GM21723 (cell line): Measurements from ENCODE around the gene RNF103.
A peak's percentile ranks its signal among the peaks of the same experiment; 100 is the strongest.

Experiments used
- ATAC-seq: cut with Tn5 transposase; IDR thresholded peaks from one replicate; pipeline ENCODE4 v1.9.1; 2021; ENCODE audit warnings: mild to moderate bottlenecking, moderate library complexity; ENCODE audit not compliant: unreplicated experiment

The RNF103 gene

DNA sequence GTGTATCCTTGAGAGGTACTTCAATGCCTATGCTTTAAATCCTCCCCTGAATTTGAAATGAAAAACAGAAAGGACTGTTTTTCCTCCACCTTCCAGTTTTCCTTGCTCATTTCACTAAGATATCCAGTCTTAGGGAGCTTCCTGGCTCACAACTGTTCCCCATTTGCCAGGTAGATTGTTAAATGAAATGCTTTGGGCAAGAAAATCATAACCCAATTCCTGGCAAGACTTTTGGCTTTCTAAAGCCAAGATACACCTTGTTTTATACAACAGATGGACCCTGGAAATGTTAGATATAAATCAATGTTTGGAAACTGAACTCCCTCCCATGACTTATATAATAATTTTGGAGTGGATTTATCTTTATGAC lies 56.9 kb downstream of the RNF103 start:
- ATAC-seq, result no peak

GRCh38 chr2:86566158-86566820 lies 57.4 kb downstream of the RNF103 start:
- ATAC-seq, result no peak

DNA sequence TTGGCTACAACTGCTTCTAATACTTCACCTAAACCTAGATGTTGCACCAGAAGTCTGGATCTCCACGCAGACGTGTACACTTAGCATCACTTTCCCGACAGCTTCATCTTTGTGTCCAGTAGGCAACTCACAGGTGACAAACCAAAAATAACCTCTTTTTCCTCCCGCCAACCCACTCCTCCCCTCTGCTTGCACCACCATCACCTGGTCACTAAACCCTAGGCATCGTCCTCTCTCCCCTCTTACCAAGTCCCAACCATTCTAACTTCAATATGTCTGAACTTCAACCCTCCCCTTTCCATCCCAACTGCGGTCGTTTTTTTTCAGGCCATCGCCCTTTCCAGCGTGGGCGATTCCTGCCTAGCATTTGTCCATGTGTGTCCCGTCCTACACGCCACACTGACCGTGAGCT lies 60.0 kb downstream of the RNF103 start:
- no peak for ATAC-seq

DNA sequence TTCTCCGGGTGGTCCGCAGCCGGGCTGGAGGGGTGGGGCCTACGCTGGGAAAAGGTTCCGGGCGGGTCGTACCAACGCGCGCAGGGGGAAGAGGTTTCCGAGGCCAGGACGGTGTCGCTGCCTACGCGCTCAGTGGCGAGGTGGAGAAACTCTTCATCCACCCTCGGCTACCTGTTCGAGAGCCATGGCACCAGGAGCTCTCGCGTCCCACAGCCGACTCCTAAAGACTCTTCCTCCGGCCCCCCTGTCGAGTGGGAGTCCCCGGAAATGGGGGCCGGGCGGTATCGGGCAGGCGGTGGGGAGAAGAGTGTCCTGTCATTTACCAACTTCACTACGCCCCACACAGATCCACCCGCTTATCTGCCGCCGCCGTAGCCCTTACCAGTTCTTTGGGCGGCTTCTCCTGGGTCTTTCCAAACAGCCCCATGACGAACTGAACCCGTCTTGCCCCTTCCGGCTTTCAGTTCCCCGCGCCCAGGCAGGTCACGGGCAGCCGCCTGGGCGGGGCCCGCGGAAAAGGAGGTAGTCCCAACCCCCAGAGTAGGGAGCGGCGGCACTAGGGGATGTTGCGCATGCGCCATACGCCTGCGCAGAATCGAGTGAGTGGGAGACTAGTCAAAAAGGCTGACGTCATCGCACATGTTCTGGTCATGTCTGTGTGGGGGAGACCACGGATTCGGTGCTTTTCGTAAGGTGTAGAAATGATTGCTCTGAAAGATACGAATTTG lies 60.6 kb downstream of the RNF103 start, which contains the start of gene CHMP3:
Gene CHMP3, minus strand, starts transcription at position 522 of the 728 bp plus-strand sequence. Its CDS starts 95 bp downstream, at position 427.
- ATAC-seq, result peak; percentile 86

DNA sequence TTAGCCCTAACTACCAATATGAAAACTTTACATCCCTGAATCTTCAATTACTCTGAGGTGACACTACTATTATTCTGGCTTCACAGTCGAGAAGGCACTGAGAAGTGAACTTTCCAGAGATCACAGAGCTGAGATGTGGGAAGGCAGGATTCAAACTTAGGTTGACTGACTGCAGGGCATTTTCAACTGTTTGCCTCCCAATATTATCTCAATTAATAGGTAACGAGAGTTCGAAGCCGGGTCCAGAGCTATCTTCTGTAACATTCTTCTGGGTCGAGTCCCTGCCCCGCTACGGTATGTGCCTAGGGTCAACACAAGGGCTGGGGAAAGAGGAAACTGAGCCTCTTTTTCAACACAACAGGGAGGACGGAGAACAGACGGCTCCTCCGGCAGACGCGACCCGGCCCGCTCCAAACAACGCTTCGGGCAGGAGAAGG lies 61.2 kb downstream of the RNF103 start:
- peak; percentile 28 for ATAC-seq

DNA sequence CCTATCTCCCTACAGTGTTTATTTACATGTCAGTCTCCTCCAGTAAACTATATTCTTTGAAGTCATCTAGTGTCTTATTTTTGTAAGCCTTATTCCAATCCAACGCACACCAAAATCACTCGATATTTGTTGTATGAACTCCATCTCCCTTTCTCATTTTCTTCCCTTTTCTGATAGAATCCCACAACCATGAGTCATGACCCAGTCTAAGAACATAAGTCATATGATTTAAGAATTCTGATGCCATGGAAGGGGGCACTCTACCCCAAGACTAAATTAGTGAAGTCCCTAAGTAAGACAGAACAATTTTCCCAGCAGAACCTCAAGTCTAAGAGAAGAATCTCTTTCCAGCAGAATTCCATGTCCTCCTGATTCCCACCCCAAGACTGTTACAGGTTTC lies 65.8 kb downstream of the RNF103 start:
- no peak for ATAC-seq

GRCh38 chr2:86556508-86556907 lies 67.2 kb downstream of the RNF103 start:
- ATAC-seq, result no peak
